Measurements from ENCODE around the gene DDX3Y.

DDX3Y gene

DNA sequence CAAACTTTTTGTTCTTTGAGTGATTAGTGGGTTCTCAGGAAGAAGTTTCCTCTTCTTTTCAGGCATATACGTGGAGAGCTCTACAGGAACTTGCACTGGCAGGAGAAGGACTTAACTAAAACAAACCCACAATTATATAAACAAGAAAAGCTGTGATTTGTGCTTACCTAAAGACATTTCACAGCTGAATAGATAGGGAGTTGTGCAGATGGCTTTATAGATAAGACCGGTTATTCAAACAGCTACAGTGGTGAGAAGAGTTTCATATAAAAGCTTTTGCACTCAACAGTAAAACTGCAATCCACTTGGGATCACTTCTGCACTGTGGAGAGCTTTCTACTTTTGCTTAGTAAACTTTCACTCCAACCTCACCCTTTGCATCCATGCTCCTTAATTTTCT, 6.1 kb upstream of the DDX3Y start:
- H3K4me3 ChIP-seq (ENCODE audit: low read depth, low read length): no peak overlapping the region
- POLR2A ChIA-PET: no interaction called here
- TF ChIP-seq ZSCAN16 (tag by site-specific recombination; IDR thresholded peaks at IDR 0.05): no peak
- TF ChIP-seq ZNF785 (tag by site-specific recombination; IDR thresholded peaks at IDR 0.05): no peak
- TF ChIP-seq ZNF426 (tag by site-specific recombination; IDR thresholded peaks at IDR 0.05): no peak
- no peak for TF ChIP-seq ZNF561 (tag by site-specific recombination; IDR thresholded peaks at IDR 0.05; ENCODE audit: borderline replicate concordance)
- TF ChIP-seq GLI2 (tag by site-specific recombination; IDR thresholded peaks at IDR 0.05; ENCODE audit: borderline replicate concordance, low read depth): no peak
- TF ChIP-seq ZNF792 (tag by site-specific recombination; IDR thresholded peaks at IDR 0.05): no peak
- no peak for TF ChIP-seq ZXDB (tag by site-specific recombination; IDR thresholded peaks at IDR 0.05)
- TF ChIP-seq PRDM10 (tag by site-specific recombination; IDR thresholded peaks at IDR 0.05): no peak
- no peak for TF ChIP-seq ZNF157 (tag by site-specific recombination; IDR thresholded peaks at IDR 0.05)
- TF ChIP-seq, protein P1, sequence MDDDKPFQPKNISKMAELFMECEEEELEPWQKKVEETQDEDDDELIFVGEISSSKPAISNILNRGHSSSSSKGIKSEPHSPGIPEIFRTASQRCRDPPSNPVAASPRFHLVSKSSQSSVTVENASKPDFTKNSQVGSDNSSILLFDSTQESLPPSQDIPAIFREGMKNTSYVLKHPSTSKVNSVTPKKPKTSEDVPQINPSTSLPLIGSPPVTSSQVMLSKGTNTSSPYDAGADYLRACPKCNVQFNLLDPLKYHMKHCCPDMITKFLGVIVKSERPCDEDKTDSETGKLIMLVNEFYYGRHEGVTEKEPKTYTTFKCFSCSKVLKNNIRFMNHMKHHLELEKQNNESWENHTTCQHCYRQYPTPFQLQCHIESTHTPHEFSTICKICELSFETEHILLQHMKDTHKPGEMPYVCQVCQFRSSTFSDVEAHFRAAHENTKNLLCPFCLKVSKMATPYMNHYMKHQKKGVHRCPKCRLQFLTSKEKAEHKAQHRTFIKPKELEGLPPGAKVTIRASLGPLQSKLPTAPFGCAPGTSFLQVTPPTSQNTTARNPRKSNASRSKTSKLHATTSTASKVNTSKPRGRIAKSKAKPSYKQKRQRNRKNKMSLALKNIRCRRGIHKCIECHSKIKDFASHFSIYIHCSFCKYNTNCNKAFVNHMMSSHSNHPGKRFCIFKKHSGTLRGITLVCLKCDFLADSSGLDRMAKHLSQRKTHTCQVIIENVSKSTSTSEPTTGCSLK (tag by site-specific recombination; IDR thresholded peaks at IDR 0.05): no peak
- TF ChIP-seq ZNF391 (tag by site-specific recombination; IDR thresholded peaks at IDR 0.05; ENCODE audit: borderline replicate concordance, low read depth): no peak
- no peak for TF ChIP-seq ZNF843 (tag by site-specific recombination; IDR thresholded peaks at IDR 0.05)
- TF ChIP-seq IKZF3 (tag by site-specific recombination; IDR thresholded peaks at IDR 0.05): no peak
- no peak for TF ChIP-seq ZNF324 (tag by site-specific recombination; IDR thresholded peaks at IDR 0.05)
- TF ChIP-seq ZBTB48 (tag by site-specific recombination; IDR thresholded peaks at IDR 0.05): no peak
- TF ChIP-seq ZBTB8A (tag by site-specific recombination; IDR thresholded peaks at IDR 0.05): no peak
- TF ChIP-seq ZNF585B (tag by site-specific recombination; IDR thresholded peaks at IDR 0.05): no peak
- TF ChIP-seq ZNF23 (tag by site-specific recombination; IDR thresholded peaks at IDR 0.05; ENCODE audit: borderline replicate concordance): no peak
- no peak for TF ChIP-seq SCRT1 (tag by site-specific recombination; IDR thresholded peaks at IDR 0.05; ENCODE audit: borderline replicate concordance)
- H3K27ac ChIP-seq (ENCODE audit: extremely low read depth, low read depth, low read length): no peak overlapping the region
- H3K4me1 ChIP-seq (ENCODE audit: control insufficient read depth, insufficient read depth, low read length): no peaks in the 10 kb centered on the region
- no peaks in the 10 kb centered on the region for H3K9me3 ChIP-seq (ENCODE audit: control insufficient read depth, insufficient read depth, low read depth, low read length)
- CTCF ChIA-PET: no interaction called here
- H3K36me3 ChIP-seq (ENCODE audit: control insufficient read depth in 2 of 2, insufficient read depth in 1 of 2, low read length in 2 of 2): no peaks in the 10 kb centered on the region

DNA sequence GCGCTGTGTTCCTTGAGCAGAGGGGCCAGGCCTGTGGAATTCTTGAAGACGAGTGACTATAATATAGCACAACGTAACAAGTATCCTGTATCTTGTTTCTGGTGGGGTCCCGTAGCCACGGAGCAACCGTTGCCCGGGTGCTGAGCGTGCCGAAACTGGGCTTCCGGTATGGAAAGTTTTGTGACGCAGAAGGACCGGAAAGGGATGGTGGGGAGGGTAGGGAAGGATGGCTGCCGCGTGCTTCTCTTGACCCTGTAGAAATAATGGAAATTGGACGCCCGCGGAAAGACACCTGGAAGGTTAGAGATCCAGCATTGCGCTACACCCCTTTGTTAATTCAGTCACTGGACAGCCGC, 827 bp downstream of the DDX3Y start:
- Histone ChIP-seq H3K36me3 (ENCODE audit: control insufficient read depth in 2 of 2, insufficient read depth in 1 of 2, low read length in 2 of 2) (no peaks in the 10 kb centered on the region), H3K27ac (ENCODE audit: extremely low read depth, low read depth, low read length) (no peak overlapping the region), H3K4me1 (ENCODE audit: control insufficient read depth, insufficient read depth, low read length) (no peaks in the 10 kb centered on the region), H3K4me3 (ENCODE audit: low read depth, low read length) (no peak overlapping the region), H3K9me3 (ENCODE audit: control insufficient read depth, insufficient read depth, low read depth, low read length) (no peaks in the 10 kb centered on the region)
- ChIA-PET POLR2A (no interaction called here), CTCF (no interaction called here)
- no peak for TF ChIP-seq EGR2 (tag by site-specific recombination; IDR thresholded peaks at IDR 0.05; ENCODE audit: low read depth)
- no peak for TF ChIP-seq FEZF1 (tag by site-specific recombination; IDR thresholded peaks at IDR 0.05)
- TF ChIP-seq YY1 (tag by site-specific recombination; IDR thresholded peaks at IDR 0.05): no peak
- TF ChIP-seq HIC1 (tag by site-specific recombination; IDR thresholded peaks at IDR 0.05): no peak
- no peak for TF ChIP-seq BCL11B (tag by site-specific recombination; IDR thresholded peaks at IDR 0.05; ENCODE audit: low read depth)
- TF ChIP-seq, protein P1 (tag by site-specific recombination; IDR thresholded peaks at IDR 0.05): no peak
- TF ChIP-seq ZNF692 (tag by site-specific recombination; IDR thresholded peaks at IDR 0.05): no peak
- no peak for TF ChIP-seq SCRT1 (tag by site-specific recombination; IDR thresholded peaks at IDR 0.05; ENCODE audit: borderline replicate concordance)
